Subcutaneous adipose tissue (tissue), 4 donors: Measurements from ENCODE around the gene TGFBRAP1. TPM values are rescaled to one million over a fixed set of nuclear protein-coding genes. Genes with fewer than 3 reads are reported as not detected.

Experiments used
- CTCF ChIP-seq: fragments of 450-650 bp; IDR thresholded peaks from one replicate; pipeline ENCODE4 v1.5.1; 2016; ENCODE audit warnings: low read depth, mild to moderate bottlenecking, control low read depth, antibody characterized with exemption, moderate library complexity
- total RNA-seq, 4 donors: library from RNA; depleted of rRNA; stranded (reverse); fragments of >200 nt; gene quantifications; one replicate each; pipeline ENCODE4 v1.1.0, GENCODE V29; 2016

TGFBRAP1 gene
- total RNA-seq, result 10 to 100 TPM; 21.0 to 24.6 (median 22.2) TPM

GRCh38 chr2:105329561-105330495, at the start of gene TGFBRAP1:
TSS of gene TGFBRAP1 (minus strand) at chr2:105329735. CDS start at chr2:105308301, 21,434 bp downstream.
- no peak for TF ChIP-seq CTCF

GRCh38 chr2:105378921-105379383, 49.4 kb upstream of the TGFBRAP1 start:
- no peak for TF ChIP-seq CTCF

GRCh38 chr2:105378276-105378840, 48.8 kb upstream of the TGFBRAP1 start:
- no peak for TF ChIP-seq CTCF

GRCh38 chr2:105377871-105378270, 48.3 kb upstream of the TGFBRAP1 start:
- no peak for TF ChIP-seq CTCF

- TF ChIP-seq CTCF, result no peak
These were observed 47.3 kb upstream of the TGFBRAP1 start for GRCh38 chr2:105376789-105377240.

GRCh38 chr2:105376010-105376409, 46.5 kb upstream of the TGFBRAP1 start:
- no peak for TF ChIP-seq CTCF

GRCh38 chr2:105375001-105375561, 45.5 kb upstream of the TGFBRAP1 start:
- no peak for TF ChIP-seq CTCF
